GM12878 (cell line): Measurements from ENCODE around the gene APCS. TPM values are rescaled to one million over a fixed set of nuclear protein-coding genes. Genes with fewer than 3 reads are reported as not detected.

Source experiments
- ATAC-seq: fragments of 200-7000 bp; cut with Tn5 transposase; 3 replicates; pipeline ENCODE4 v1.9.1; 2020; ENCODE audit warnings: mild to moderate bottlenecking, moderate library complexity
- BruUV-seq: library from RNA; stranded (reverse); fragments of 400-500 nt; replicated peaks from 2 replicates; lab custom pipeline; 2021; lab: Mats Ljungman, UMichigan
- CTCF ChIA-PET: fragments of 300-600 bp; sonication (Branson Sonifier 250); formaldehyde crosslinking; extraction: SDS; loops from one replicate; lab custom pipeline; 2021; ENCODE audit warnings: inconsistent platforms; lab: Yijun Ruan, JAX
- POLR2A ChIA-PET: fragments of 350-600 bp; formaldehyde crosslinking; extraction: SDS; loops from one replicate; lab custom pipeline; 2021; ENCODE audit warnings: inconsistent platforms; lab: Charles Lee
- RAD21 ChIA-PET: fragments of 300-600 bp; sonication (Branson Sonifier 250); formaldehyde crosslinking; loops from one replicate; lab custom pipeline; 2023; ENCODE audit warnings: antibody characterized with exemption; ENCODE audit not compliant: unreplicated experiment; lab: Charles Lee
- SMC1A ChIA-PET: fragments of 300-600 bp; sonication (Branson Sonifier 250); formaldehyde crosslinking; loops from one replicate; lab custom pipeline; 2023; ENCODE audit not compliant: unreplicated experiment, uncharacterized antibody; lab: Charles Lee
- DNase-seq: peaks from one replicate; pipeline ENCODE4 v3.0.0-alpha.2; 2011; ENCODE audit warnings: low read depth, low spot score
- FAIRE-seq: peaks from 3 replicates; lab custom pipeline; 2011; peaks lifted over from hg19 to GRCh38; lab: Jason Lieb, UNC
- H2AFZ ChIP-seq: 2 replicates; pipeline ENCODE4 v1.6.0; 2011; ENCODE audit warnings: low read depth, low read length, control low read depth; ENCODE audit not compliant: control insufficient read depth
- H3K27ac ChIP-seq: 2 replicates; pipeline ENCODE4 v1.5.1; 2011; ENCODE audit warnings: control low read depth; ENCODE audit not compliant: control insufficient read depth, insufficient read depth
- H3K27me3 ChIP-seq, 2 experiments: replicated peaks in 1 of 2; 2 replicates each; pipeline versions ENCODE4 v1.6.0 to v1.6.1; 2011; ENCODE audit warnings: low read length in 1 of 2; ENCODE audit not compliant: control insufficient read depth in 2 of 2, insufficient read depth in 2 of 2
- H3K36me3 ChIP-seq, 2 experiments: 2 replicates each; pipeline ENCODE4 v1.5.1; 2011; ENCODE audit warnings: low read length in 1 of 2; ENCODE audit not compliant: control insufficient read depth in 2 of 2, insufficient read depth in 2 of 2
- H3K4me1 ChIP-seq: 2 replicates; pipeline ENCODE4 v1.6.1; 2011; ENCODE audit warnings: mild to moderate bottlenecking, low read length, moderate library complexity, mixed read lengths; ENCODE audit not compliant: control insufficient read depth, insufficient read depth
- H3K4me2 ChIP-seq: 2 replicates; pipeline ENCODE4 v1.6.0; 2011; ENCODE audit warnings: control low read depth; ENCODE audit not compliant: control insufficient read depth, insufficient read depth
- H3K4me3 ChIP-seq: fragments of 200-600 bp; sonication (generic); 2 replicates; pipeline ENCODE4 v1.5.1; 2016
- H3K79me2 ChIP-seq: 2 replicates; pipeline ENCODE4 v1.6.0; 2011; ENCODE audit warnings: low read length; ENCODE audit not compliant: control insufficient read depth, insufficient read depth
- H3K9ac ChIP-seq: 2 replicates; pipeline ENCODE4 v1.8.0; 2011; ENCODE audit warnings: low read length, control low read depth, mixed read lengths; ENCODE audit not compliant: control insufficient read depth, insufficient read depth
- H3K9me3 ChIP-seq: replicated peaks from 3 replicates; pipeline ENCODE4 v1.5.1; 2011; ENCODE audit warnings: mild to moderate bottlenecking, low read length; ENCODE audit not compliant: control insufficient read depth, insufficient read depth
- H4K20me1 ChIP-seq: 2 replicates; pipeline ENCODE4 v1.6.0; 2011; ENCODE audit not compliant: control insufficient read depth, insufficient read depth
- BMI1 ChIP-seq: fragments of 450-650 bp; IDR thresholded peaks from 2 replicates; pipeline ENCODE4 v1.6.1; 2016; ENCODE audit warnings: mild to moderate bottlenecking, moderate library complexity, borderline replicate concordance
- NBN ChIP-seq: fragments of 450-650 bp; IDR thresholded peaks from 2 replicates; pipeline ENCODE4 v1.6.1; 2016
- SIX5 ChIP-seq: IDR thresholded peaks from 2 replicates; pipeline ENCODE4 v1.6.1; 2011; ENCODE audit warnings: mild to moderate bottlenecking, low read depth, low read length, moderate library complexity; ENCODE audit not compliant: severe bottlenecking
- STAT1 ChIP-seq: fragments of 450-650 bp; conservative IDR thresholded peaks from 2 replicates; pipeline ENCODE4 v1.6.1; 2014; ENCODE audit warnings: antibody characterized with exemption, mild to moderate bottlenecking
- SUZ12 ChIP-seq: fragments of 200-600 bp; sonication (generic); IDR thresholded peaks from one replicate; pipeline ENCODE4 v1.6.1; 2018; ENCODE audit warnings: antibody characterized with exemption, mild to moderate bottlenecking; ENCODE audit not compliant: unreplicated experiment
- ZNF217 ChIP-seq: fragments of 450-650 bp; IDR thresholded peaks from 2 replicates; pipeline ENCODE4 v1.6.1; 2017; ENCODE audit warnings: antibody characterized with exemption, mild to moderate bottlenecking
- ZNF274 ChIP-seq: IDR thresholded peaks from one replicate; pipeline ENCODE4 v1.8.0; 2011; ENCODE audit not compliant: insufficient read length, insufficient read depth
- WGBS: methylation state at CpG from one replicate; pipeline ENCODE4 v1.1.6; 2016; ENCODE audit warnings: low lambda C conversion rate; ENCODE audit not compliant: insufficient replicate concordance, insufficient coverage; ENCODE audit errors: missing lambda C conversion rate; 5-methylcytosine and 5-hydroxymethylcytosine counted together
- in situ Hi-C: fragments of 300-500 bp; cut with MboI; formaldehyde crosslinking; loops from 9 replicates; pipeline ENCODE4 v1.14.3; 2018; ENCODE audit warnings: mixed read lengths
- intact Hi-C: fragments of 100-400 bp; cut with micrococcal nuclease; formaldehyde crosslinking; loops from one replicate; pipeline ENCODE4 v1.14.2; 2022; ENCODE audit not compliant: unreplicated experiment
- polyA plus RNA-seq, 11 experiments: library from polyadenylated mRNA; depleted of rRNA in 4 of 11; unstranded in 6 of 11; stranded (reverse) in 5 of 11; fragments of >200 nt; fragmentation: Nextera tagmentation in 4 of 11; fragmentation: Illumina TruSeq in 1 of 11; extraction: Ambion mirVana in 4 of 11; extraction: Trizol in 1 of 11; gene quantifications; 1 replicate in 1 of 11; 2 replicates in 10 of 11; pipeline versions ENCODE4 v1.2.1 to v1.2.3, GENCODE V29; 2011 to 2016; ENCODE audit warnings: inconsistent platforms in 2 of 11, missing spikeins in 2 of 11, low read depth in 1 of 11
- total RNA-seq, 4 experiments: library from RNA; depleted of rRNA in 3 of 4; stranded (reverse); fragments of >200 nt in 3 of 4; fragmentation: Illumina TruSeq in 1 of 4; extraction: Trizol in 1 of 4; gene quantifications; 2 replicates each; pipeline versions ENCODE4 v1.2.1 to v1.2.3, GENCODE V29; 2013 to 2021
- TF ChIP-seq, protein P1 (sequence below): fragments of 450-650 bp; IDR thresholded peaks from 2 replicates; pipeline ENCODE4 v1.6.1; 2016; ENCODE audit warnings: mild to moderate bottlenecking
- TF ChIP-seq, protein P2 (sequence below): IDR thresholded peaks from 2 replicates; pipeline ENCODE4 v1.6.1; 2011; ENCODE audit warnings: borderline replicate concordance, low read depth, mild to moderate bottlenecking, moderate library complexity, mixed read lengths, low read length; ENCODE audit not compliant: insufficient read depth; ENCODE audit errors: extremely low read length

Gene APCS
- total and polyA plus RNA-seq, 10 of the 15 experiments (the other 5 are each of a cell fraction or from before 2014, with no cell fraction given), result 0.23 TPM; not detected in 9

DNA sequence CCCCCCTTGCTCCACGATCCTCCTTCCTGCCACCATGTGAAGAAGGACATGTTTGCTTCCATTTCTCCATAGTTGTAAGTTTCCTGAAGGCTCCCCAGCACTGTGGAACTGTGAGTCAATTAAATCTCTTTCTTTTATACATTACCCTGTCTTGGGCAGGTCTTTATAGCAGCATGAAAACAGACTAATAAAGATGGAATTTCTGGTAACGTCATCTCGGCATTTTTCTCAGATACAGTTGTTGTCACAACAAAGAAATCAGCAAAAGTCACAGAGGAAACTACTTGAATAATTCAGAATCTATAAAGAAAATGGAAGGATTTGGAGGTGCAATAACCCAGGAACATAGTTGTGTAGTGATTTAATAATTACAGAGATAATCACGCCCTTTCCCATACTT, 4.4 kb downstream of the APCS start:
- Histone ChIP-seq H3K4me1 (no peaks in the 10 kb centered on the region), H3K9me3 (no peaks in the 10 kb centered on the region), H4K20me1 (no peaks in the 10 kb centered on the region), H3K36me3 (no peaks in the 10 kb centered on the region), H3K9ac (no peak overlapping the region), H3K79me2 (no peaks in the 10 kb centered on the region), H3K27ac (no peak overlapping the region), H3K27me3 (no peaks in the 10 kb centered on the region; a peak in 1 of 4 replicates), H3K4me2 (no peak overlapping the region), H3K4me3 (no peak overlapping the region), H2AFZ (no peak overlapping the region)
- ChIA-PET CTCF (no interaction called here), SMC1A (no interaction called here), RAD21 (no interaction called here), POLR2A (no interaction called here)
- intact Hi-C loops (no loop called here), in situ Hi-C loops (no loop called here)
- no peak for ATAC-seq
- DNase-seq, result no peak
- WGBS, result 43% methylated on average over 4 of the region's 4 CpGs
- TF ChIP-seq, protein P1, sequence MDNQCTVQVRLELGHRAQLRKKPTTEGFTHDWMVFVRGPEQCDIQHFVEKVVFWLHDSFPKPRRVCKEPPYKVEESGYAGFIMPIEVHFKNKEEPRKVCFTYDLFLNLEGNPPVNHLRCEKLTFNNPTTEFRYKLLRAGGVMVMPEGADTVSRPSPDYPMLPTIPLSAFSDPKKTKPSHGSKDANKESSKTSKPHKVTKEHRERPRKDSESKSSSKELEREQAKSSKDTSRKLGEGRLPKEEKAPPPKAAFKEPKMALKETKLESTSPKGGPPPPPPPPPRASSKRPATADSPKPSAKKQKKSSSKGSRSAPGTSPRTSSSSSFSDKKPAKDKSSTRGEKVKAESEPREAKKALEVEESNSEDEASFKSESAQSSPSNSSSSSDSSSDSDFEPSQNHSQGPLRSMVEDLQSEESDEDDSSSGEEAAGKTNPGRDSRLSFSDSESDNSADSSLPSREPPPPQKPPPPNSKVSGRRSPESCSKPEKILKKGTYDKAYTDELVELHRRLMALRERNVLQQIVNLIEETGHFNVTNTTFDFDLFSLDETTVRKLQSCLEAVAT, result no peak
- TF ChIP-seq ZNF274, result no peak
- no peak for TF ChIP-seq SUZ12
- TF ChIP-seq BMI1, result no peak
- TF ChIP-seq NBN, result no peak
- TF ChIP-seq, protein P2, sequence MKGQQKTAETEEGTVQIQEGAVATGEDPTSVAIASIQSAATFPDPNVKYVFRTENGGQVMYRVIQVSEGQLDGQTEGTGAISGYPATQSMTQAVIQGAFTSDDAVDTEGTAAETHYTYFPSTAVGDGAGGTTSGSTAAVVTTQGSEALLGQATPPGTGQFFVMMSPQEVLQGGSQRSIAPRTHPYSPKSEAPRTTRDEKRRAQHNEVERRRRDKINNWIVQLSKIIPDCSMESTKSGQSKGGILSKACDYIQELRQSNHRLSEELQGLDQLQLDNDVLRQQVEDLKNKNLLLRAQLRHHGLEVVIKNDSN, result no peak
- no peak for TF ChIP-seq SIX5
- no peak for TF ChIP-seq ZNF217
- no peak for TF ChIP-seq STAT1
- no TSS peak for BruUV-seq
- FAIRE-seq, result no peak
